ENCODE data around the gene SPSB1.

The SPSB1 gene

GRCh38 chr1:9271283-9271682 is 21.4 kb upstream of the SPSB1 start (continued):
- TF ChIP-seq ZNF571 (tag by site-specific recombination; IDR thresholded peaks at IDR 0.05): no peak
- TF ChIP-seq ZNF747 (tag by site-specific recombination; IDR thresholded peaks at IDR 0.05): no peak
- peak; percentile 34; the same call in 1 of the 2 replicates for TF ChIP-seq ZNF335 (tag by site-specific recombination; conservative IDR thresholded peaks at IDR 0.05)
- no peak for TF ChIP-seq ZNF138 (tag by site-specific recombination; IDR thresholded peaks at IDR 0.05; ENCODE audit: borderline replicate concordance)
- peak; percentile 63; the same call in 1 of the 2 replicates for TF ChIP-seq ZNF692 (tag by site-specific recombination; IDR thresholded peaks at IDR 0.05)
- no peak for TF ChIP-seq ZNF280C (tag by site-specific recombination; IDR thresholded peaks at IDR 0.05)
- peak; percentile 42; the same call in 1 of the 2 replicates for TF ChIP-seq EGR2 (tag by site-specific recombination; IDR thresholded peaks at IDR 0.05; ENCODE audit: low read depth)
- TF ChIP-seq ZSCAN23 (tag by site-specific recombination; IDR thresholded peaks at IDR 0.05): no peak
- no peak for TF ChIP-seq ZNF521 (tag by site-specific recombination; IDR thresholded peaks at IDR 0.05)
- TF ChIP-seq ZNF10 (tag by site-specific recombination; IDR thresholded peaks at IDR 0.05): no peak
- no peak for TF ChIP-seq BCL11B (tag by site-specific recombination; IDR thresholded peaks at IDR 0.05; ENCODE audit: low read depth)

GRCh38 chr1:9271861-9272595 is 20.7 kb upstream of the SPSB1 start:
- Histone ChIP-seq H3K4me3 (ENCODE audit: low read depth, low read length) (no peak overlapping the region), H3K27ac (ENCODE audit: extremely low read depth, low read depth, low read length) (no peak overlapping the region), H3K9me3 (ENCODE audit: control insufficient read depth, insufficient read depth, low read depth, low read length) (no peaks in the 10 kb centered on the region), H3K4me1 (ENCODE audit: control insufficient read depth, insufficient read depth, low read length) (peaks cover 9% of the 10 kb centered on the region), H3K36me3 (ENCODE audit: control insufficient read depth in 2 of 2, insufficient read depth in 1 of 2, low read length in 2 of 2) (peaks cover 0 to 7% of the 10 kb centered on the region in 2 experiments; a peak in 1 of 3 replicates)
- TF ChIP-seq KLF10 (tag by site-specific recombination; IDR thresholded peaks at IDR 0.05): no peak
- no peak for TF ChIP-seq ZNF175 (tag by site-specific recombination; IDR thresholded peaks at IDR 0.05)
- TF ChIP-seq GLIS2 (tag by site-specific recombination; IDR thresholded peaks at IDR 0.05): 0 out of 2 replicates have a peak, but pooled peaks have one; percentile 20
- TF ChIP-seq ZBTB7A (tag by site-specific recombination; IDR thresholded peaks at IDR 0.05; ENCODE audit: low read depth): no peak
- TF ChIP-seq ZNF26 (tag by site-specific recombination; IDR thresholded peaks at IDR 0.05): no peak
- TF ChIP-seq ZNF426 (tag by site-specific recombination; IDR thresholded peaks at IDR 0.05): no peak
- TF ChIP-seq ZNF510 (tag by site-specific recombination; IDR thresholded peaks at IDR 0.05; ENCODE audit: insufficient replicate concordance): no peak
- ChIA-PET CTCF (interaction anchor here (0.6 to 1.3 kb wide), 5 partner anchors 162 to 219 kb away, joined by 3 to 6 read pairs (median 3); no protein-coding TSS in a partner anchor), POLR2A (no interaction called here)

GRCh38 chr1:9273177-9273576 is 19.5 kb upstream of the SPSB1 start:
- ChIA-PET CTCF (interaction anchor here (0.6 to 1.2 kb wide), 3 partner anchors 163 to 218 kb away, joined by 3 read pairs; no protein-coding TSS in a partner anchor), POLR2A (no interaction called here)
- Histone ChIP-seq H3K9me3 (ENCODE audit: control insufficient read depth, insufficient read depth, low read depth, low read length) (no peaks in the 10 kb centered on the region), H3K4me3 (ENCODE audit: low read depth, low read length) (no peak overlapping the region), H3K36me3 (ENCODE audit: control insufficient read depth in 2 of 2, insufficient read depth in 1 of 2, low read length in 2 of 2) (peaks cover 0 to 4% of the 10 kb centered on the region in 2 experiments; a peak in 1 of 3 replicates), H3K4me1 (ENCODE audit: control insufficient read depth, insufficient read depth, low read length) (peaks cover 9% of the 10 kb centered on the region), H3K27ac (ENCODE audit: extremely low read depth, low read depth, low read length) (no peak overlapping the region)
- TF ChIP-seq MEIS1 (CRISPR knock-in tag; IDR thresholded peaks at IDR 0.05; ENCODE audit: borderline replicate concordance): no peak
- TF ChIP-seq CTCF (tag by site-specific recombination; IDR thresholded peaks at IDR 0.05): no peak
- TF ChIP-seq GLIS2 (tag by site-specific recombination; IDR thresholded peaks at IDR 0.05): peak; percentile 70
- no peak for TF ChIP-seq ZNF830 (tag by site-specific recombination; IDR thresholded peaks at IDR 0.05; ENCODE audit: low read depth)
- no peak for TF ChIP-seq ZNF121 (tag by site-specific recombination; IDR thresholded peaks at IDR 0.05)
